Neural cell (in vitro differentiated cells): ENCODE measurements around the gene PPCDC. TPM values are rescaled to one million over a fixed set of nuclear protein-coding genes. Genes with fewer than 3 reads are reported as not detected.

Experiments used
- H2AFZ ChIP-seq: fragments of 200-600, 300-800 bp; sonication (generic), shearing (Covaris generic); 2 replicates; pipeline ENCODE4 v1.6.0; 2014; ENCODE audit warnings: low read depth, mild to moderate bottlenecking, antibody characterized with exemption, low read length, moderate library complexity
- H3F3A ChIP-seq: fragments of 200-600 bp; shearing (Covaris generic); 2 replicates; pipeline ENCODE4 v1.6.1; 2016; ENCODE audit warnings: mild to moderate bottlenecking, moderate library complexity, mixed read lengths, antibody characterized with exemption, low read length; ENCODE audit not compliant: insufficient read depth, poor library complexity, severe bottlenecking
- H3K27ac ChIP-seq: fragments of 200-600, 300-800 bp; sonication (generic), shearing (Covaris generic); 2 replicates; pipeline ENCODE4 v1.5.1; 2014; ENCODE audit warnings: mild to moderate bottlenecking, low read length, moderate library complexity
- H3K27me3 ChIP-seq: fragments of 300-800, 200-600 bp; sonication (generic), shearing (Covaris generic); 2 replicates; pipeline ENCODE4 v1.6.0; 2014; ENCODE audit warnings: mild to moderate bottlenecking, low read depth, low read length, moderate library complexity; ENCODE audit not compliant: insufficient read depth
- H3K36me3 ChIP-seq: fragments of 300-800, 200-600 bp; sonication (generic), shearing (Covaris generic); 2 replicates; pipeline ENCODE4 v1.5.1; 2014; ENCODE audit warnings: mild to moderate bottlenecking, antibody characterized with exemption, low read length, moderate library complexity; ENCODE audit not compliant: insufficient read depth
- H3K4me2 ChIP-seq: fragments of 300-800, 200-600 bp; sonication (generic), shearing (Covaris generic); 2 replicates; pipeline ENCODE4 v1.6.0; 2014; ENCODE audit warnings: mild to moderate bottlenecking, low read length
- H3K4me3 ChIP-seq: fragments of 300-800, 200-600 bp; sonication (generic), shearing (Covaris generic); 2 replicates; pipeline ENCODE4 v1.5.1; 2014; ENCODE audit warnings: mild to moderate bottlenecking, low read length, moderate library complexity
- H3K79me2 ChIP-seq: fragments of 200-600 bp; shearing (Covaris generic); replicated peaks from 2 replicates; pipeline ENCODE4 v1.6.0; 2014; ENCODE audit warnings: mild to moderate bottlenecking, low read length, moderate library complexity; ENCODE audit not compliant: insufficient read depth
- H3K9ac ChIP-seq: fragments of 300-800, 200-600 bp; sonication (generic), shearing (Covaris generic); 2 replicates; pipeline ENCODE4 v1.6.1; 2016; ENCODE audit warnings: mild to moderate bottlenecking, low read length, mixed read lengths
- H3K9me2 ChIP-seq: fragments of 200-600 bp; shearing (Covaris generic); 2 replicates; pipeline ENCODE4 v1.6.1; 2016; ENCODE audit warnings: mild to moderate bottlenecking, low read length, mixed read lengths; ENCODE audit not compliant: insufficient read depth
- H3K9me3 ChIP-seq: fragments of 200-600, 300-800 bp; sonication (generic), shearing (Covaris generic); 2 replicates; pipeline ENCODE4 v1.6.1; 2016; ENCODE audit warnings: mild to moderate bottlenecking, mixed run types, low read length, moderate library complexity, mixed read lengths
- H4K20me1 ChIP-seq: fragments of 200-600 bp; shearing (Covaris generic); 2 replicates; pipeline ENCODE4 v1.6.1; 2016; ENCODE audit warnings: mild to moderate bottlenecking, mixed run types; ENCODE audit not compliant: insufficient read depth
- EZH2 ChIP-seq: fragments of 200-600, 300-800 bp; shearing (Covaris generic), sonication (generic); IDR thresholded peaks from 2 replicates; pipeline ENCODE4 v1.6.1; 2014; ENCODE audit warnings: antibody characterized with exemption, low read length, borderline replicate concordance, mild to moderate bottlenecking; ENCODE audit not compliant: insufficient read depth, poor library complexity, severe bottlenecking
- MXI1 ChIP-seq: fragments of 450-650 bp; conservative IDR thresholded peaks from 2 replicates; pipeline ENCODE4 v1.6.1; 2014; ENCODE audit warnings: antibody characterized with exemption, mild to moderate bottlenecking; ENCODE audit not compliant: poor library complexity, severe bottlenecking
- POLR2AphosphoS5 ChIP-seq: IDR thresholded peaks from 2 replicates; pipeline ENCODE4 v1.6.1; 2012
- RAD21 ChIP-seq: fragments of 450-650 bp; conservative IDR thresholded peaks from 2 replicates; pipeline ENCODE4 v1.6.1; 2014; ENCODE audit warnings: antibody characterized with exemption, mild to moderate bottlenecking, moderate library complexity
- REST ChIP-seq: IDR thresholded peaks from 2 replicates; pipeline ENCODE4 v1.6.1; 2012; ENCODE audit warnings: borderline replicate concordance
- SMC3 ChIP-seq: fragments of 450-650 bp; conservative IDR thresholded peaks from 2 replicates; pipeline ENCODE4 v1.6.1; 2014; ENCODE audit warnings: antibody characterized with exemption, mild to moderate bottlenecking, moderate library complexity; ENCODE audit not compliant: poor library complexity
- TAF1 ChIP-seq: IDR thresholded peaks from 2 replicates; pipeline ENCODE4 v1.6.1; 2012; ENCODE audit warnings: low read depth
- polyA plus RNA-seq: library from polyadenylated mRNA; depleted of rRNA; stranded (reverse); fragments of >200 nt; gene quantifications from 2 replicates; pipeline ENCODE4 v1.2.3, GENCODE V29; 2014
- TF ChIP-seq, protein P1 (sequence below): fragments of 450-650 bp; IDR thresholded peaks from 2 replicates; pipeline ENCODE4 v1.5.1; 2014; ENCODE audit warnings: antibody characterized with exemption, mild to moderate bottlenecking, moderate library complexity; ENCODE audit not compliant: poor library complexity, severe bottlenecking

PPCDC gene
- polyA plus RNA-seq, 1 donor from 2014 or later, result 13.6 TPM

DNA sequence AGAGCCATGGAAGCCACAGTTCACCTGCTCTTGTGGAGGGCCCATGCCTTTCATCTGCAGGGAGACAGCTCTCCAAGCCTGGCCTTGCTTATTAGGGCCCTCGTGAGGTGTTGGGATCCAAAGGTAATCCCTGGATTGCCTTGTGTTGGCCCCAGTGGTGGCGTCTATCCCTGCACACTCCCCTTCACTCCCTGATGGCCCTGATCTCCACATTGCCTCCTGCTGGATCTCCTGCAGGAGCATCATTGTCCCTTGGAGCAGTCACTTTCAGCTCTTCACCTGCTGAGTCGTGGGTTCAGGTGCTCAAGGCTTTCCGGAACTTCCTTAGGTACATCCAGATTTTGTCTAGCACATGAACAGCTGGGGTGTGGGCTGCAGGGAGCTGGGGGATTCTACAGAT, 7.0 kb downstream of the PPCDC start:
- Histone ChIP-seq H3K36me3 (no peaks in the 10 kb centered on the region), H3K4me2 (no peak overlapping the region), H3F3A (no peaks in the 10 kb centered on the region), H4K20me1 (no peaks in the 10 kb centered on the region), H3K79me2 (no peaks in the 10 kb centered on the region), H3K9ac (no peak overlapping the region), H3K9me3 (no peaks in the 10 kb centered on the region), H3K27me3 (no peaks in the 10 kb centered on the region), H3K27ac (no peak overlapping the region), H3K4me3 (no peak overlapping the region), H2AFZ (no peak overlapping the region), H3K9me2 (no peaks in the 10 kb centered on the region)
- TF ChIP-seq MXI1 (no peak), SMC3 (no peak), POLR2AphosphoS5 (no peak), TAF1 (no peak), REST (no peak)
- TF ChIP-seq, protein P1, sequence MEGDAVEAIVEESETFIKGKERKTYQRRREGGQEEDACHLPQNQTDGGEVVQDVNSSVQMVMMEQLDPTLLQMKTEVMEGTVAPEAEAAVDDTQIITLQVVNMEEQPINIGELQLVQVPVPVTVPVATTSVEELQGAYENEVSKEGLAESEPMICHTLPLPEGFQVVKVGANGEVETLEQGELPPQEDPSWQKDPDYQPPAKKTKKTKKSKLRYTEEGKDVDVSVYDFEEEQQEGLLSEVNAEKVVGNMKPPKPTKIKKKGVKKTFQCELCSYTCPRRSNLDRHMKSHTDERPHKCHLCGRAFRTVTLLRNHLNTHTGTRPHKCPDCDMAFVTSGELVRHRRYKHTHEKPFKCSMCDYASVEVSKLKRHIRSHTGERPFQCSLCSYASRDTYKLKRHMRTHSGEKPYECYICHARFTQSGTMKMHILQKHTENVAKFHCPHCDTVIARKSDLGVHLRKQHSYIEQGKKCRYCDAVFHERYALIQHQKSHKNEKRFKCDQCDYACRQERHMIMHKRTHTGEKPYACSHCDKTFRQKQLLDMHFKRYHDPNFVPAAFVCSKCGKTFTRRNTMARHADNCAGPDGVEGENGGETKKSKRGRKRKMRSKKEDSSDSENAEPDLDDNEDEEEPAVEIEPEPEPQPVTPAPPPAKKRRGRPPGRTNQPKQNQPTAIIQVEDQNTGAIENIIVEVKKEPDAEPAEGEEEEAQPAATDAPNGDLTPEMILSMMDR, result no peak

GRCh38 chr15:75031848-75032247, 8.5 kb downstream of the PPCDC start:
- Histone ChIP-seq H3K79me2 (no peaks in the 10 kb centered on the region), H3K27ac (no peak overlapping the region), H4K20me1 (no peaks in the 10 kb centered on the region), H3F3A (no peaks in the 10 kb centered on the region), H2AFZ (no peak overlapping the region), H3K4me2 (no peak overlapping the region), H3K27me3 (no peaks in the 10 kb centered on the region), H3K36me3 (no peaks in the 10 kb centered on the region), H3K9me3 (no peaks in the 10 kb centered on the region), H3K4me3 (no peak overlapping the region), H3K9me2 (no peaks in the 10 kb centered on the region), H3K9ac (no peak overlapping the region)
- TF ChIP-seq, protein P1, result no peak
- TF ChIP-seq EZH2 (no peak), RAD21 (no peak), TAF1 (no peak), REST (no peak)
